BLaER1 (cell line): ENCODE data around the gene FECH.

ENCODE experiments used
- H3K27ac ChIP-seq: shearing (Covaris generic); formaldehyde crosslinking; 2 replicates; pipeline ENCODE4 v1.8.1; 2022
- H3K27me3 ChIP-seq: shearing (Covaris generic); formaldehyde crosslinking; 2 replicates; pipeline ENCODE4 v1.8.1; 2022
- H3K36me3 ChIP-seq: shearing (Covaris generic); formaldehyde crosslinking; 2 replicates; pipeline ENCODE4 v1.8.1; 2022
- H3K4me1 ChIP-seq: shearing (Covaris generic); formaldehyde crosslinking; 2 replicates; pipeline ENCODE4 v1.8.1; 2022
- H3K4me2 ChIP-seq: shearing (Covaris generic); formaldehyde crosslinking; 2 replicates; pipeline ENCODE4 v1.8.1; 2022
- H3K4me3 ChIP-seq: shearing (Covaris generic); formaldehyde crosslinking; 2 replicates; pipeline ENCODE4 v1.8.1; 2022
- H3K9ac ChIP-seq: shearing (Covaris generic); formaldehyde crosslinking; 2 replicates; pipeline ENCODE4 v1.8.1; 2022
- H3K9me3 ChIP-seq: shearing (Covaris generic); formaldehyde crosslinking; 2 replicates; pipeline ENCODE4 v1.8.1; 2022
- H4K20me1 ChIP-seq: shearing (Covaris generic); formaldehyde crosslinking; 2 replicates; pipeline ENCODE4 v1.8.1; 2022
- Cebpa-rat ChIP-seq: shearing (Covaris generic); IDR thresholded peaks from 2 replicates; pipeline ENCODE4 v1.8.1; 2022

Gene FECH

GRCh38 chr18:57516056-57516455 is 70.4 kb downstream of the FECH start:
- Histone ChIP-seq H3K36me3 (no peaks in the 10 kb centered on the region), H3K9me3 (no peaks in the 10 kb centered on the region), H3K9ac (no peak overlapping the region), H3K27me3 (no peaks in the 10 kb centered on the region), H3K4me1 (no peaks in the 10 kb centered on the region), H4K20me1 (no peaks in the 10 kb centered on the region), H3K4me2 (no peak overlapping the region), H3K27ac (no peak overlapping the region), H3K4me3 (no peak overlapping the region)
- TF ChIP-seq Cebpa-rat = no peak

GRCh38 chr18:57505231-57505630 is 81.3 kb downstream of the FECH start:
- Histone ChIP-seq H3K4me2 (no peak overlapping the region), H3K9ac (no peak overlapping the region), H3K4me3 (no peak overlapping the region), H3K27ac (no peak overlapping the region), H3K9me3 (no peaks in the 10 kb centered on the region), H4K20me1 (no peaks in the 10 kb centered on the region), H3K4me1 (no peaks in the 10 kb centered on the region), H3K36me3 (no peaks in the 10 kb centered on the region), H3K27me3 (no peaks in the 10 kb centered on the region)
- no peak for TF ChIP-seq Cebpa-rat

- H3K36me3 ChIP-seq = no peaks in the 10 kb centered on the region
- no peak overlapping the region for H3K27ac ChIP-seq
- no peaks in the 10 kb centered on the region for H3K4me1 ChIP-seq
- no peak overlapping the region for H3K4me2 ChIP-seq
- no peak overlapping the region for H3K9ac ChIP-seq
- H3K9me3 ChIP-seq = no peaks in the 10 kb centered on the region
- TF ChIP-seq Cebpa-rat = no peak
- H4K20me1 ChIP-seq = no peaks in the 10 kb centered on the region
- H3K27me3 ChIP-seq = no peaks in the 10 kb centered on the region
- no peak overlapping the region for H3K4me3 ChIP-seq
Measured at GRCh38 chr18:57502624-57503023, 83.9 kb downstream of the FECH start.

- H3K9me3 ChIP-seq = no peaks in the 10 kb centered on the region
- no peaks in the 10 kb centered on the region for H3K36me3 ChIP-seq
- no peaks in the 10 kb centered on the region for H3K27me3 ChIP-seq
- H3K4me3 ChIP-seq = no peak overlapping the region
- no peak overlapping the region for H3K4me2 ChIP-seq
- no peaks in the 10 kb centered on the region for H3K4me1 ChIP-seq
- no peaks in the 10 kb centered on the region for H4K20me1 ChIP-seq
- no peak overlapping the region for H3K27ac ChIP-seq
- no peak for TF ChIP-seq Cebpa-rat
- H3K9ac ChIP-seq = no peak overlapping the region
Measured at GRCh38 chr18:57498682-57499256, 87.7 kb downstream of the FECH start.
